ENCODE measurements around the gene ABCC6.
"Not testable (repeated sequence)": the region's sequence is repeated elsewhere in the genome, so short reads cannot be mapped to it uniquely, and the experiment has no call there.

The ABCC6 gene

GRCh38 chr16:16221382-16221781, 1.9 kb downstream of the ABCC6 start:
- DNase-seq = not testable (repeated sequence)

DNA sequence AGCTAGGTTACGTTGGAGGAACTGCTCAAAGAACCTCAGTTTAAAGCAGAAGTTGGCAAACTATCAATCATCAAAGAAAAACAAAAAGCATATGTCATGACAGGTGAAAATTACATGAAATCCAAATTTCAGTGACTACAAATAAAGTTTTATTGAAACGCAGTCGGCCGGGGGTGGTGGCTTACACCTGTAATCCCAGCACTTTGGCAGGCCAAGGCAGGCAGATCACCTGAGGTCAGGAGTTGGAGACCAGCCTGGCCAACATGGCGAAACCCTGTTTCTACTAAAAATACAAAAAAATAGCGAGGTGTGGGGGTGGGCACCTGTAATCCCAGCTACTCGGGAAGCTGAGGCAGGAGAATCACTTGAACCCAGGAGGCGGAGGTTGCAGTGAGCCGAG, 2.8 kb downstream of the ABCC6 start:
- not testable (repeated sequence) for DNase-seq

DNA sequence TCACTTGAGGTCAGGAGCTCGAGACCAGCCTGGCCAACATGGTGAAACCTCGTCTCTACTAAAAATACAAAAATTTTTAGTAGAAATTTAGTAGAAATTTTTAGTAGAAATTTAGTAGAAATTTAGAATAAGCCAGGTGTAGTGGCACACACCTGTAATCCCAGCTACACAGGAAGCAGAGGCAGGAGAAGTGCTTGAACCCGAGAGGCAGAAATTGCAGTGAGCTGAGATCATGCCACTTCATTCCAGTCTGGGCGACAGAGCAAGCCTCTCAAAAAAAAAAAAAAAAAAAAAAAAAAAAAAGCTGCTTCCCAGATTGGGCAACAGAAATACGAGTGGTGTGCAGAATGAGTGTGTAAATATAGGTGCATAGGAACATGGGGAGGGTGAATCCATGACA, 4.5 kb downstream of the ABCC6 start:
- DNase-seq = not testable (repeated sequence)

- not testable (repeated sequence) for DNase-seq
These were observed 4.9 kb downstream of the ABCC6 start for GRCh38 chr16:16218349-16218748.

- DNase-seq = not testable (repeated sequence)
These were observed 9.4 kb downstream of the ABCC6 start for GRCh38 chr16:16213863-16214293.

GRCh38 chr16:16211404-16211803, 11.9 kb downstream of the ABCC6 start:
- DNase-seq = not testable (repeated sequence)

GRCh38 chr16:16208461-16208860, 14.8 kb downstream of the ABCC6 start:
- not testable (repeated sequence) for DNase-seq

DNA sequence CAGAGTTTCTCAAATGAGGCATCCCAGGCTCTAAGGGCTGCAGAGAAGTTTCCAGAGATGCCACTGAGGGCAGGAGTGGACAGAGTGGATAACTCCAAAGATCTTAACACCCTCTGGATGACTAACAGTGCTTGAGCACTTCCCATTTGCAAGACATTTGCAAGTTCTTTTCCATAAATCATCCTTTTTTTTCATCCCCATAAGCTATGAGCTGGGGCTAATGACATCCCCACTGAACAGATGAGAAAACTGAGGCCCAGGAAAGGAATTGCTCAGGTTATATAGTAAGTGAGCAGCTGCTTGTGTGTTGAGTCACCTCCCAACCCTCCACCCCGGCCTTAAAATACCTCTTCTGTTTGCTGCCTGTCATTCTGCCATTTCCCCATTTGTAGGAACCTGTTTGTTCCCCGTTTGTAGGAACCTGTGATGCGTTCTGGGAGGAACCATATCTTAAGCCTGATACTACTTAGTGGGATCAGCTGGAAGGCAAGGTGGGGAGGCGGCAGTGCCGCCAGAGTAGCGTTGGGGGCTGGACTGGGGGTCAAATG, 15.4 kb downstream of the ABCC6 start:
- DNase-seq = not testable (repeated sequence)

- DNase-seq = not testable (repeated sequence)
These were observed 16.1 kb downstream of the ABCC6 start for GRCh38 chr16:16207097-16207786.

GRCh38 chr16:16205864-16206263, 17.4 kb downstream of the ABCC6 start:
- DNase-seq = not testable (repeated sequence)

- DNase-seq = not testable (repeated sequence)
These were observed 18.7 kb downstream of the ABCC6 start for GRCh38 chr16:16204552-16204951.

- not testable (repeated sequence) for DNase-seq
These were observed 19.8 kb downstream of the ABCC6 start for GRCh38 chr16:16203494-16203893.

DNA sequence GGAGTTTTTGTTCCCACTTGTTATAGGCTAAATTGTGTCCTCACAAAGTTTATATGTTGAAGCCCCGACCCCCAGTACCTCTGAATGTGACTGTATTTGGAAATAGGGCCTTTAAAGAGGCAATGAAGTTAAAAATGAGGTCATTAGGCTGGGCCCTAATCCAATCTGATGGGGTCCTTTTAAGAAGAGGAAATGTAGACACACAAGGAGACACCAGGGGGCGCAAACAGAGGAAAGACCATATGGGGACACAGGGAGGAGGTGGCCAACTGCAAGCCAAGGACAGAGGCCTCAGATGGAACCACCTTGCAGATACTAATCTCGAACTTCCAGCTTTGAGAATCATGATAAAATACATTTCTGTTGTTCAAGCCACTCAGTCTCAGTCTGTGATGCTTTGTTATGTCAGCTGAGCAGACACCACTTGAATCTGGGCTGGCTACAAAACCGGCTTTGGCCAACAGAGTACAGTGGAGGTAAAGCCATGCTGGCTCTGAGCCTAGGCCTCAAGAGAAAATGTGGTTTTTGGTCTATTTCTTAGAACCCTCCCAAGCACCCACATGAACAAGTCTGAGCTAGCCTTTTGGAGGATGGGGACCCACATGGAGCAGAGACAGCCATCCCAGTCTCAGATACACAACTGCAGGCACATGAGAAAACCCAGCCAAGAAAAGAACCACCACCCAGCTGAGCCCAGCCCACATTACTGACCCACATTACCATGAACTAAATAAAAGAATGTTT, 20.7 kb downstream of the ABCC6 start:
- not testable (repeated sequence) for DNase-seq

GRCh38 chr16:16201880-16202279, 21.4 kb downstream of the ABCC6 start:
- not testable (repeated sequence) for DNase-seq

GRCh38 chr16:16200391-16200790, 22.9 kb downstream of the ABCC6 start:
- not testable (repeated sequence) for DNase-seq

- not testable (repeated sequence) for DNase-seq
These were observed 23.9 kb downstream of the ABCC6 start for GRCh38 chr16:16199428-16199827.

GRCh38 chr16:16197966-16198365, 25.3 kb downstream of the ABCC6 start:
- DNase-seq = no peak

DNA sequence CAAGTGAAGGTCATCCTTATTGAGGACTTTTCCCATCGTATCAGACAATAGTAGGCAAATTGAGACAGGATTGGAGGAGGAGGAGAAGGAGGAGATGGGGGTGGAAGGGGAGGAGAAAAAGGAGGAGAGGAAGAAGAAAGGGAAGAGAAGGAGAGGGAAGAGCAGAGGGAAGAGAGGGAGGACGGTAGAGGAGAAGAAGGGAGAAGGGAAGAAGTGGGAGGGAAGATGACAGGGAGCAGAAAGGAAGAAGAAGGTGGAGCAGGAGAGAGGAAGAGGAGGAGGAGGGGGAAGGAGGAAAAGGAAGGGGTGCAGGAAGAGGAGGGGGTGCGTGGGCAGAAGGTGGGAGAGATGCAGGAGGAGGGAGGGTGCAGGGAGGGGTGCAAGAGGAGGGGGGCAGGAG, 26.0 kb downstream of the ABCC6 start:
- DNase-seq = no peak

DNA sequence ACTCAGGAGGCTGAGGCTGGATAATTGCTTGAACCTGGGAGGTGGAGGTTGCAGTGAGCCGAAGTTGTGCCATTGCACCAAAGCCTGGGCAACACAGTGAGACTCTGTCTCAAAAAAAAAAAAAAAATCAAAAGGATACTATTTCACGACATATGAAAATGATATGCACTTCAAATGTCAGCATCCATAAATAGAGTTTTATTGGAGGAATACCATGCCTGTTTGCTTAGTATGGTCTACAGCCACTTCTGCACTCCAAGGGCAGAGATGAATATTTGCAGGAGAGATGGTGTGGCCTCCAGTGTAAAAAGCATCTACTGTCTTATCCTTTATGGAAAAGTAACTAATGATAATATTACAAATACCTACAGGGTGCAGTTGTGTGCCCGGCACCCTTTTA, 27.2 kb downstream of the ABCC6 start:
- DNase-seq = no peak

DNA sequence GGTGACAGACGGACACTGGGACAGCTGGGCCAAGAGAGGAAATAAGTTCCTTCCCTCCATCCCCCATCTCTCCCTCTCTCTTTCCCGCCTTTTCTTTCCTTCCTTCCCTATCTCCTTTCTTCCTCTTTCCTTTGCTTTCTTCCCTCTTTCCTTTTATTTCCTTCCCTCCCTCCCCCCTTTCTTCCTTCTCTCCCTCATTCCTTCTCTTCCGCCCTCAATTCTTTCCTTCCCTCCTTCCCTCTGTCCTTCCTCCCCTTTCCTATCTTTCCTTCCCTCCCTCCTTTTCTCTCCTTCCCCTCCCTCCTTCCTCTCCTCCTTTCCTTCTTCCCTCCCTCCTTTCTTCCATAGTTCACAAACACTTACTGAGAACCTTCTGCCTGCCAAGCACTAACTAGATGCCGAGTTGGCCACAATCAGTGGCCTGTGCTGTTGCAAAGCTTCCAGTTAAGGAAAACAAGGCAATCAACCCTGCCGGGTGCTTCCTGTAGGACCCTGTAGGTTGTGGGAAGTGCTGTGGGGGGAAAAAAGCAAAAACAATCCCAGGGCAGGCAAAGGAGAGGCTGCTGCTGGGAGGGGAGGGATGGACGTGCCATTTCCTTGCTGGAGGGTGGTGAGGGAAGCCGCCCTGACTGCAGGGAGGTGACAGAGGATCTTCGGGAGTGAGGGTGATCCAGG, 31.7 kb downstream of the ABCC6 start:
- DNase-seq = no peak

GRCh38 chr16:16190966-16191365, 32.3 kb downstream of the ABCC6 start:
- not testable (repeated sequence) for DNase-seq

DNA sequence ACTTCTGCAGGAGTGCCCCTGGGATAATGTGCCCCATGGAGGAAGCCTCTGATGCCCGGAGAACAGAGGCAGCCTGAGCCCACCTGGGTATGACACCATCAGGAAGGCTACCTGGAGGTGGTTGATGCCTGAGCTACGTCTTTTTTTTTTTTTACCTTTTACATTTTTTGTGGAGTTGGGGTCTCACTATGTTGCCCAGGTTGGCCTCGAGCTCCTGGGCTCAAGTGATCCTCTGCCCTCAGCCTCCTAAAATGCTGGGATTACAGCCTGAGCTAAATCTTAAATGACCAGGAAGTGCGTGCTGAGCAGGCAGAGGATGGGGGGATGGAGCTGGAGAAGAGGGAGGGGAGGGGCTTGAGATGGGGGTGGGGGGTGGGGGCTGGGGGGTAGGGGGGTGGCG, 32.7 kb downstream of the ABCC6 start:
- DNase-seq = no peak

DNA sequence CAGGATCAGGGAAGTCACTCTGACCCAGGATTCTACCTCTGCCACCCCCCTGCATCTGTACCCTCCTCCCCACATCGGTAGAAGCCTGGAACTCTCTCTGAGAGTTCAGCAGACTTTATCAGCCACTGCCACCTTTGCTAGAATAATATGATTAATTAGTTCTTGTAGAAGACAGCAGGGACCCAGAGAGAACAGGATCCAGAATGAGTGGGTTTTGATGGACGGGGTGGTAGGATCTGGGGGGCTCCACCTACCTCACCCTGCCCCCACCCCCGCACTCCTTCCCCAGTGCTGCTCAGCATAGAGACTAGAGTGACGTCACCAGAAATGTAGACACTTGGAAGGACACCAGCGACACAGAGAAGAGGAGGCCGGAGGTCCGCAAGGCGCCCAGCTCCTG, 33.5 kb downstream of the ABCC6 start:
- no peak for DNase-seq

Data from T1000 (cell line).